Measurements from ENCODE around the gene FAT2.

- no peak for TF ChIP-seq CTCF (IDR thresholded peaks at IDR 0.05; ENCODE audit: insufficient read depth, low read length, poor library complexity, severe bottlenecking)
- TF ChIP-seq EZH2phosphoT487 (conservative IDR thresholded peaks at IDR 0.05; ENCODE audit: low read length): no peak
Measured at GRCh38 chr5:151577566-151577965, 13.6 kb downstream of the FAT2 start.

Measured in SU-DHL-6 (cell line).